A549 (cell line): Measurements from ENCODE around the gene ADPRHL1.

Source experiments
- BHLHE40 ChIP-seq: IDR thresholded peaks from 2 replicates; pipeline ENCODE4 v1.6.1; 2012; ENCODE audit warnings: low read depth, low read length, inconsistent platforms
- CBX8 ChIP-seq: fragments of 200-600 bp; sonication (generic); IDR thresholded peaks from 2 replicates; pipeline ENCODE4 v1.6.1; 2016
- HOXA7 ChIP-seq: fragments of 250-450 bp; sonication (Bioruptor Pico); IDR thresholded peaks from 2 replicates; pipeline ENCODE4 v1.5.0; 2020; ENCODE audit warnings: mild to moderate bottlenecking, moderate library complexity
- NFE2L2 ChIP-seq: fragments of 150-350 bp; conservative IDR thresholded peaks from 2 replicates; pipeline ENCODE4 v1.6.1; 2014; ENCODE audit warnings: low read length
- POLR2A ChIP-seq: IDR thresholded peaks from 2 replicates; pipeline ENCODE4 v1.6.1; 2012; ENCODE audit warnings: mild to moderate bottlenecking, low read length
- RNF2 ChIP-seq: fragments of 200-600 bp; sonication (generic); IDR thresholded peaks from 2 replicates; pipeline ENCODE4 v1.6.1; 2016; ENCODE audit warnings: low read depth, mild to moderate bottlenecking, antibody characterized with exemption, moderate library complexity, borderline replicate concordance
- TF ChIP-seq, protein P1 (sequence below): fragments of >200 bp; sonication (Bioruptor Twin); formaldehyde crosslinking; IDR thresholded peaks from 3 replicates; pipeline ENCODE4 v1.5.1; 2016
- TF ChIP-seq, protein P2 (sequence below): IDR thresholded peaks from 2 replicates; pipeline ENCODE4 v1.6.1; 2012
- TF ChIP-seq, protein P3 (sequence below): fragments of 150-350 bp; IDR thresholded peaks from 2 replicates; pipeline ENCODE4 v1.6.1; 2014; ENCODE audit warnings: low read depth, mild to moderate bottlenecking, low read length

DNA sequence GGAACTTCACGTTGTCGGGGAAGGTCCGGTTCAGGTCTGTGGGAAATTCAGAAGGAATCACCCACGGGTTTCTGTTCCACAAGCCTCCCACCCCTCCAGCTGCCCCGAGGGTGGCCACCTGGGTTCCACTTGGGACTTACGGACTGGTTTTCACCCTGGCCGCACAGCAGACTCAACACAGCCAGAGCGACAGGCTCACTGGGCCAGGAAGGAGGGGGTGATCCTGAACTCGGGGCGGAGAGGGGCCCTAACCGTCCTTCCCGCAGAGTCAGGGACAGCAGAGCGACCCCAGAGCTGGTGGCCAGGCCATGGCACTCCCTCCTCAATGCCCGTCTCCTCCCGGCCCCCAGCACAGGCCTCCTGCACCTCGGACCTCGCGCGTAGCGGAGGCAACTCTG, 102.4 kb downstream of the ADPRHL1 start:
- TF ChIP-seq NFE2L2 = no peak
- TF ChIP-seq, protein P1, sequence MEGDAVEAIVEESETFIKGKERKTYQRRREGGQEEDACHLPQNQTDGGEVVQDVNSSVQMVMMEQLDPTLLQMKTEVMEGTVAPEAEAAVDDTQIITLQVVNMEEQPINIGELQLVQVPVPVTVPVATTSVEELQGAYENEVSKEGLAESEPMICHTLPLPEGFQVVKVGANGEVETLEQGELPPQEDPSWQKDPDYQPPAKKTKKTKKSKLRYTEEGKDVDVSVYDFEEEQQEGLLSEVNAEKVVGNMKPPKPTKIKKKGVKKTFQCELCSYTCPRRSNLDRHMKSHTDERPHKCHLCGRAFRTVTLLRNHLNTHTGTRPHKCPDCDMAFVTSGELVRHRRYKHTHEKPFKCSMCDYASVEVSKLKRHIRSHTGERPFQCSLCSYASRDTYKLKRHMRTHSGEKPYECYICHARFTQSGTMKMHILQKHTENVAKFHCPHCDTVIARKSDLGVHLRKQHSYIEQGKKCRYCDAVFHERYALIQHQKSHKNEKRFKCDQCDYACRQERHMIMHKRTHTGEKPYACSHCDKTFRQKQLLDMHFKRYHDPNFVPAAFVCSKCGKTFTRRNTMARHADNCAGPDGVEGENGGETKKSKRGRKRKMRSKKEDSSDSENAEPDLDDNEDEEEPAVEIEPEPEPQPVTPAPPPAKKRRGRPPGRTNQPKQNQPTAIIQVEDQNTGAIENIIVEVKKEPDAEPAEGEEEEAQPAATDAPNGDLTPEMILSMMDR = no peak
- TF ChIP-seq RNF2 = no peak
- no peak for TF ChIP-seq POLR2A
- no peak for TF ChIP-seq CBX8
- TF ChIP-seq, protein P2, sequence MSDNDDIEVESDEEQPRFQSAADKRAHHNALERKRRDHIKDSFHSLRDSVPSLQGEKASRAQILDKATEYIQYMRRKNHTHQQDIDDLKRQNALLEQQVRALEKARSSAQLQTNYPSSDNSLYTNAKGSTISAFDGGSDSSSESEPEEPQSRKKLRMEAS = no peak
- TF ChIP-seq HOXA7 (CRISPR knock-in tag) = no peak
- TF ChIP-seq, protein P3, sequence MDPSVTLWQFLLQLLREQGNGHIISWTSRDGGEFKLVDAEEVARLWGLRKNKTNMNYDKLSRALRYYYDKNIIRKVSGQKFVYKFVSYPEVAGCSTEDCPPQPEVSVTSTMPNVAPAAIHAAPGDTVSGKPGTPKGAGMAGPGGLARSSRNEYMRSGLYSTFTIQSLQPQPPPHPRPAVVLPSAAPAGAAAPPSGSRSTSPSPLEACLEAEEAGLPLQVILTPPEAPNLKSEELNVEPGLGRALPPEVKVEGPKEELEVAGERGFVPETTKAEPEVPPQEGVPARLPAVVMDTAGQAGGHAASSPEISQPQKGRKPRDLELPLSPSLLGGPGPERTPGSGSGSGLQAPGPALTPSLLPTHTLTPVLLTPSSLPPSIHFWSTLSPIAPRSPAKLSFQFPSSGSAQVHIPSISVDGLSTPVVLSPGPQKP = no peak
- TF ChIP-seq BHLHE40 = no peak
